GM12873 (cell line): ENCODE measurements around the gene SLC9A6.

Experiments
- CTCF ChIP-seq: IDR thresholded peaks from 2 replicates; pipeline ENCODE4 v1.5.1; 2012; ENCODE audit warnings: low read depth, mild to moderate bottlenecking, moderate library complexity, low read length, control low read depth; ENCODE audit not compliant: insufficient read depth; ENCODE audit errors: missing control alignments

SLC9A6 gene

GRCh38 chrX:136064661-136065043 is 79.4 kb downstream of the SLC9A6 start:
- no peak for TF ChIP-seq CTCF

- TF ChIP-seq CTCF, result no peak
Measured at GRCh38 chrX:136065044-136065671, 79.9 kb downstream of the SLC9A6 start.

GRCh38 chrX:136067097-136067496 is 81.9 kb downstream of the SLC9A6 start:
- no peak for TF ChIP-seq CTCF

GRCh38 chrX:136067966-136068365 is 82.7 kb downstream of the SLC9A6 start:
- no peak for TF ChIP-seq CTCF

GRCh38 chrX:136076942-136077341 is 91.7 kb downstream of the SLC9A6 start:
- no peak for TF ChIP-seq CTCF

- TF ChIP-seq CTCF, result no peak
Measured at GRCh38 chrX:136080766-136081165, 95.5 kb downstream of the SLC9A6 start.

- no peak for TF ChIP-seq CTCF
Measured at GRCh38 chrX:136086521-136086920, 101.3 kb downstream of the SLC9A6 start.

GRCh38 chrX:136094962-136095361 is 109.7 kb downstream of the SLC9A6 start:
- TF ChIP-seq CTCF, result no peak
